Epithelial cell of proximal tubule (primary cell): ENCODE data around the gene LPAR3. TPM values are rescaled to one million over a fixed set of nuclear protein-coding genes. Genes with fewer than 3 reads are reported as not detected.

Experiments used
- DNase-seq: peaks from one replicate; pipeline ENCODE4 v3.0.0-alpha.2; 2011; ENCODE audit warnings: low read depth
- H3K4me3 ChIP-seq: 2 replicates; pipeline ENCODE4 v1.5.1; 2011; ENCODE audit warnings: low read depth, mild to moderate bottlenecking, low read length
- total RNA-seq: library from RNA; depleted of rRNA; stranded (reverse); fragments of >200 nt; gene quantifications from 2 replicates; pipeline ENCODE4 v1.2.3, GENCODE V29; 2015
- TF ChIP-seq, protein P1 (sequence below): conservative IDR thresholded peaks from 2 replicates; pipeline ENCODE4 v1.5.1; 2012; ENCODE audit warnings: low read depth, mild to moderate bottlenecking, low read length

The LPAR3 gene
- 1.2 and 1.8 TPM in 2 replicates for total RNA-seq

GRCh38 chr1:84892705-84893618 is at the start of gene LPAR3:
Gene LPAR3 (minus strand): TSS chr1:84893206. CDS start chr1:84866120, 27,086 bp downstream.
- no peak for DNase-seq
- TF ChIP-seq, protein P1, sequence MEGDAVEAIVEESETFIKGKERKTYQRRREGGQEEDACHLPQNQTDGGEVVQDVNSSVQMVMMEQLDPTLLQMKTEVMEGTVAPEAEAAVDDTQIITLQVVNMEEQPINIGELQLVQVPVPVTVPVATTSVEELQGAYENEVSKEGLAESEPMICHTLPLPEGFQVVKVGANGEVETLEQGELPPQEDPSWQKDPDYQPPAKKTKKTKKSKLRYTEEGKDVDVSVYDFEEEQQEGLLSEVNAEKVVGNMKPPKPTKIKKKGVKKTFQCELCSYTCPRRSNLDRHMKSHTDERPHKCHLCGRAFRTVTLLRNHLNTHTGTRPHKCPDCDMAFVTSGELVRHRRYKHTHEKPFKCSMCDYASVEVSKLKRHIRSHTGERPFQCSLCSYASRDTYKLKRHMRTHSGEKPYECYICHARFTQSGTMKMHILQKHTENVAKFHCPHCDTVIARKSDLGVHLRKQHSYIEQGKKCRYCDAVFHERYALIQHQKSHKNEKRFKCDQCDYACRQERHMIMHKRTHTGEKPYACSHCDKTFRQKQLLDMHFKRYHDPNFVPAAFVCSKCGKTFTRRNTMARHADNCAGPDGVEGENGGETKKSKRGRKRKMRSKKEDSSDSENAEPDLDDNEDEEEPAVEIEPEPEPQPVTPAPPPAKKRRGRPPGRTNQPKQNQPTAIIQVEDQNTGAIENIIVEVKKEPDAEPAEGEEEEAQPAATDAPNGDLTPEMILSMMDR: no peak
- peak within 1 kb of the TSS; percentile 35 for H3K4me3 ChIP-seq

GRCh38 chr1:84941843-84942242 is 48.8 kb upstream of the LPAR3 start:
- DNase-seq: no peak
- TF ChIP-seq, protein P1: no peak
- H3K4me3 ChIP-seq: no peak overlapping the region

DNA sequence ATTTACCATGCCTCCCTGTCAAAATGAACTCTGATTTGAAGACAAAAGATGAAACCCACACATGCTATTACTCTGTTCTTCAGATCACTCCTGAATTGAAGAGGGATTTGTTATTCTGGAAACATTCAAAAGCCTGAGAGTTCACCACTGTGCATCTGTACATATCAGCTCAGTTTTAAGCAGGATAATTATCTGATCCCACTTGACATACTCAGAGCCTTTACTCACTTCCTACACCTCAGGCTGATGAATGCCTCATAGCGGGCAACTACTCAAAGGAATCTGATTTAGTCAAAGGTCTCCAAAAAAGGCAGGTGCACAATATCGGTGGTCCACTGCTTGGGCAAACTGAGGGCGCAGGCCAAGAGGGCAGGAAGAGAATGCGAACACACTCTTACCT is 47.5 kb upstream of the LPAR3 start:
- no peak for DNase-seq
- TF ChIP-seq, protein P1: no peak
- no peak overlapping the region for H3K4me3 ChIP-seq

DNA sequence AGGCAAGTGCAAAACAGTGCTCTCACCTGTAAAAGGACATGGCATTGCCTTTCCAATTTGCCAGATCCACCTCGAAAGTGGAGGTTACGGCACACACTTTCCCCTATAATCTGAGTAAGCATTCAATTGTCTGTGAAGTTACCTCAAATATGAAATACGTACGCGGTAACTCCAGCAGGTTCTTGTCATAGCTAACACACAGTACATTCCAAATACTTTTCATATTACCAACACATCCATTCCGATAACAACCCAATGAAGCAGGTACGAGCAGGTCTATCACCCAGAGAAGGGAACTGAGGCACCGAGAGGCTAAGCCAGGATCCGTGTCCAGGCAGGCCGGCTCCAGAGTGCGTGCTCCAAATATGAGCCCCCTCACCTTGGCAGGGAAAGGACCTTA is 46.8 kb upstream of the LPAR3 start:
- TF ChIP-seq, protein P1: no peak
- DNase-seq: no peak
- no peak overlapping the region for H3K4me3 ChIP-seq

DNA sequence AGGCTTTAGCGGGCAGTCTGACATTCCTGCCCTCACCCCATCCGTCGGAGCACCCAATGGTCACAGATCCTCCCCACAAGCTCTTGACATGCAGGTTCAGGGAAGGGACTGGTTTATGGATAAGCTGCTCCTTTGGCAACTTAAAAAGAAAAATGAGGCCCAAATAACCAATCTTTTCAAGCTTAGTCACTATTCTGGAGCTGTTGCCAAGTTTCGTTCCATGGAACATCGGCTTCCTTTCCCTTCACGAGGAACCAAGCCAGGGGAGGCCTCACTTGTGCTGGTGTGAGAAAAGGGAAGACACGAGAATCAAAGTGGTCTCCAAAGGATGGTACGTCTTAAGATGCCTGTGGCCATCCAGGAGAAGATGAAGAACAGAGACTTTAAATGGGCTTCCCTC is 46.1 kb upstream of the LPAR3 start:
- no peak for DNase-seq
- TF ChIP-seq, protein P1: no peak
- H3K4me3 ChIP-seq: no peak overlapping the region

GRCh38 chr1:84936116-84936810 is 43.3 kb upstream of the LPAR3 start:
- no peak for DNase-seq
- TF ChIP-seq, protein P1: peak; percentile 96
- H3K4me3 ChIP-seq: no peak overlapping the region
